Tibial nerve (tissue), 3 donors: ENCODE data around the gene SOCS4.

Experiments
- POLR2A ChIP-seq, 2 donors: fragments of 450-650 bp; IDR thresholded peaks; one replicate each; pipeline ENCODE4 v1.6.1; 2017; ENCODE audit warnings: antibody characterized with exemption in 2 of 2, mild to moderate bottlenecking in 2 of 2, moderate library complexity in 2 of 2
- TF ChIP-seq, protein P1 (sequence below), 5 experiments: fragments of 200-600 bp in 3 of 5; fragments of 450-650 bp in 2 of 5; sonication (generic) in 3 of 5; IDR thresholded peaks; one replicate each; pipeline ENCODE4 v1.5.1; 2016 to 2019; ENCODE audit warnings: antibody characterized with exemption in 5 of 5, mild to moderate bottlenecking in 3 of 5, moderate library complexity in 2 of 5

DNA sequence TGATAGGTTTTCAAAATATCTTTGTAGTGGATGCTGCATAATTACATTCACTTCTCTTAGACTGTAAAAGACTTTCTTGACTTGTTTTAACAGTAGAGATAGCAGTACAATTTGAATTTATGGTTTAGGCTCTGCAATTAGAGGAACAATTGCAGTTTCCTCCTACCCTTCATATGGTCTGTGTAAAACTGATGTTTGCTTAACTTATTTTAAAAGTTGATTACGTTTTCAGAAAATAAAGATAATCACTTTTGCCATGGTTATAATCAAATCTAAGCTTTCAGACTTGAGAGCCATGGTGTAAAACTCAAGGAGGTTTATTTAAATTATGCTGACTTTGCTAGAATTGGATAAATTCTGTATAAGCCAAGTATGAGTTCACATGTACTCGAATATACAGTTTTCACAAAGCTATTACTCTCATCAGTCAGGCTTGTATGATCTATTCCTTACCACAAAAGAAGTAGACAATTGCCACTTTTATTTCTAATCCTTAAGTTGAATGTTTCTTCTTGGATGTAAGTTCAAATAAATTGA is 21.9 kb downstream of the SOCS4 start:
- no peak for TF ChIP-seq POLR2A (IDR thresholded peaks at IDR 0.05)
- TF ChIP-seq, protein P1, sequence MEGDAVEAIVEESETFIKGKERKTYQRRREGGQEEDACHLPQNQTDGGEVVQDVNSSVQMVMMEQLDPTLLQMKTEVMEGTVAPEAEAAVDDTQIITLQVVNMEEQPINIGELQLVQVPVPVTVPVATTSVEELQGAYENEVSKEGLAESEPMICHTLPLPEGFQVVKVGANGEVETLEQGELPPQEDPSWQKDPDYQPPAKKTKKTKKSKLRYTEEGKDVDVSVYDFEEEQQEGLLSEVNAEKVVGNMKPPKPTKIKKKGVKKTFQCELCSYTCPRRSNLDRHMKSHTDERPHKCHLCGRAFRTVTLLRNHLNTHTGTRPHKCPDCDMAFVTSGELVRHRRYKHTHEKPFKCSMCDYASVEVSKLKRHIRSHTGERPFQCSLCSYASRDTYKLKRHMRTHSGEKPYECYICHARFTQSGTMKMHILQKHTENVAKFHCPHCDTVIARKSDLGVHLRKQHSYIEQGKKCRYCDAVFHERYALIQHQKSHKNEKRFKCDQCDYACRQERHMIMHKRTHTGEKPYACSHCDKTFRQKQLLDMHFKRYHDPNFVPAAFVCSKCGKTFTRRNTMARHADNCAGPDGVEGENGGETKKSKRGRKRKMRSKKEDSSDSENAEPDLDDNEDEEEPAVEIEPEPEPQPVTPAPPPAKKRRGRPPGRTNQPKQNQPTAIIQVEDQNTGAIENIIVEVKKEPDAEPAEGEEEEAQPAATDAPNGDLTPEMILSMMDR (IDR thresholded peaks at IDR 0.05) = no peak
